Mesodermal cell (in vitro differentiated cells): Measurements from ENCODE around the gene CLEC19A. TPM values are rescaled to one million over a fixed set of nuclear protein-coding genes. Genes with fewer than 3 reads are reported as not detected.

ENCODE experiments used
- H3K27ac ChIP-seq: 2 replicates; pipeline ENCODE4 v1.7.0; 2013; ENCODE audit warnings: mild to moderate bottlenecking, low read depth, low read length, moderate library complexity; ENCODE audit not compliant: severe bottlenecking
- H3K36me3 ChIP-seq: 2 replicates; pipeline ENCODE4 v1.7.1; 2013; ENCODE audit warnings: mild to moderate bottlenecking, low read length, moderate library complexity; ENCODE audit not compliant: control insufficient read depth, insufficient read depth
- H3K4me1 ChIP-seq: one replicate; pipeline ENCODE4 v1.7.1; 2013; ENCODE audit warnings: mild to moderate bottlenecking, low read length; ENCODE audit not compliant: insufficient read depth, control insufficient read depth, poor library complexity, severe bottlenecking
- H3K4me3 ChIP-seq: 2 replicates; pipeline ENCODE4 v1.7.0; 2013; ENCODE audit warnings: low read length, control low read depth, mild to moderate bottlenecking; ENCODE audit not compliant: insufficient read depth, poor library complexity, severe bottlenecking; ENCODE audit errors: extremely low read depth
- H3K9me3 ChIP-seq: 2 replicates; pipeline ENCODE4 v1.7.1; 2013; ENCODE audit warnings: mild to moderate bottlenecking, low read length, moderate library complexity; ENCODE audit not compliant: control insufficient read depth
- WGBS, 2 experiments: methylation state at CpG; one replicate each; pipeline ENCODE4 v1.1.5; 2013; ENCODE audit warnings: missing lambda C conversion rate in 2 of 2; ENCODE audit not compliant: insufficient coverage in 2 of 2; 5-methylcytosine and 5-hydroxymethylcytosine counted together
- polyA plus RNA-seq, 2 experiments: library from polyadenylated mRNA; stranded (reverse); fragments of 50-300 nt; gene quantifications; one replicate each; pipeline ENCODE4 v1.2.3, GENCODE V29; 2013

Gene CLEC19A
- not detected for polyA plus RNA-seq (2013, experiment 1 of 2)
- polyA plus RNA-seq (2013, experiment 2 of 2), result not detected

DNA sequence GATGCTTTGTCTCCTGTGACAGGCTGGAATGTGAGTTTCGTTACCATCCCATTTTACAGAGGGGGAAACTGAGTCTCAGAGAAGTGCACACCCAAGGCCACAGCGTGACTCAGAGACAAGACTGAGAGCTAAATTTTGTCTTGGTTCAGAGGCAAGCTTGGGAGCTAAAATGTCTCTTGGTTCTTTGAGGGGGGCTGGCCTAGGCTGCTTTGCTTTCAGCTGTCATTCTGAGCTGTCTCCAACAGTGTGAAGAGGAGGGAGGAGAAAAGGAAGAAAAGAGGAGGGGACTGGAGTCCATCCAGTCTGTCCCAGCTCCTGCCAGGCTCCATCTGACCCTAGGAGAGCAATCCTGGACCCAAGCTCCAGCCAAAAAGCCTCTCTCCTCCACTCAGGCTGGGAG, at the start of gene CLEC19A:
TSS of gene CLEC19A (plus strand) at position 301 of the 400 bp plus-strand sequence. CDS start 121 bp downstream, outside the sequence.
- no peak within 1 kb of the TSS for H3K4me3 ChIP-seq
- H3K9me3 ChIP-seq, result no peaks in the 10 kb centered on the region
- peaks cover 2% of the 10 kb centered on the region for H3K4me1 ChIP-seq
- no peaks in the 10 kb centered on the region for H3K36me3 ChIP-seq
- H3K27ac ChIP-seq, result no peak within 1 kb of the TSS
- 100% methylated on average over 2 of the region's 2 CpGs for WGBS, 2 experiments

GRCh38 chr16:19235886-19236285, 49.6 kb upstream of the CLEC19A start:
- Histone ChIP-seq H3K4me3 (no peak overlapping the region), H3K27ac (no peak overlapping the region), H3K4me1 (no peaks in the 10 kb centered on the region), H3K36me3 (peaks cover 38% of the 10 kb centered on the region), H3K9me3 (peaks cover 21% of the 10 kb centered on the region)
- 100% methylated on average over 1 to 3 of the region's 4 CpGs for WGBS, 2 experiments

DNA sequence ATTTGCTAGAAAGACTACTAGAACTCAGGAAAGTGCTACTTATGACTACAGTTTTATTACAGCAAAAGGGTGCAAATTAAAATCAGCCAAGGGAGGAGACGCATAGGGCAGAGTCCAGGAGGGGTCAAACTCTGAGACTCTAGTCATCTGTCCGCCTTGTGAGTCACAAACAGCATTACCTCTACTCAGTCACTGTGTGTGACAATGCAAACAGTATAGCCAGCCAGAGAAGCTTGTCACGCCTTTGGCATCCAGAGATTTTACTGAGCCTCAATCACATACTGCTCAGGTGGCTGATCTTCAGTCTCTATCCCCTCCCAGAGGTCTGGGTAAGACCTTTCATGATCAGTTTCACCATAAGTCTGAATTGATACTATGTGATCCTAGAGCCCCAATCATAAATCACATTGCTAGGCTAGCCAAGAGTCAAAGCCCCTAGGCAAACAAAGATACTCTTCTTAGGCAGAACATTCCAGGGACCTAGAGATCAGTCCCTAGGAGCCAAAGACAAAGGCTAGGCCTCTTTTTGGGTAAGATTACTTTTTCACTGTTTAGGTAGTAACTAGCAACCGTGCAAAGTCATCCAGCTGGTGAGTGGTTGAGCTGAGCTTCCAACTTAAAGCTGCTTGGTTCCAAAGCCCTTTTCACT, 48.8 kb upstream of the CLEC19A start:
- Histone ChIP-seq H3K36me3 (peaks cover 38% of the 10 kb centered on the region), H3K9me3 (peaks cover 21% of the 10 kb centered on the region), H3K4me3 (no peak overlapping the region), H3K27ac (no peak overlapping the region), H3K4me1 (no peaks in the 10 kb centered on the region)
- WGBS, 2 experiments, result 68 to 70% methylated on average over 4 of the region's 4 CpGs

DNA sequence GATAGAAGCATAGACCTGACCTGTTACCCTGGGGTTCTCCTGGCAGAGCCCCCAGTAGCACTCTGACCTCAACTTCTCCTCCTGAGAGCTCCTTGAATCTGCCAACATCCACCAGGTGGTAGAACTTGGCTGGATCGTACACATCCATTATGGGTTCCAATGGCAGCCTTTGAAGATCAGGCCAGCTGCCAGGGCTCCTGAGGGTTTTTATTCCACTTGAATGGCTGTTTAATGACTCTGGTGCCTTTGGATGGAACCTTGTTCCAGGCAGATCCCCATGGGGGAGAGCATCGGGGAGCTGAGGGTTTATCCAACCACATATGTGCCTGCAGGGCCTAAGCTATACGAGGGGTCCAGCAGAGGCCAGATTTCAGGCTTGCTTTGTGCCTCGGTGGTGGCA, 47.1 kb upstream of the CLEC19A start:
- Histone ChIP-seq H3K36me3 (peaks cover 43% of the 10 kb centered on the region), H3K4me1 (no peaks in the 10 kb centered on the region), H3K9me3 (peaks cover 21% of the 10 kb centered on the region), H3K27ac (no peak overlapping the region), H3K4me3 (no peak overlapping the region)
- 94 to 95% methylated on average over 4 of the region's 4 CpGs for WGBS, 2 experiments

GRCh38 chr16:19239511-19240155, 45.9 kb upstream of the CLEC19A start:
- peaks cover 33% of the 10 kb centered on the region for H3K36me3 ChIP-seq

GRCh38 chr16:19240494-19240893, 45.0 kb upstream of the CLEC19A start:
- Histone ChIP-seq H3K27ac (no peak overlapping the region), H3K4me3 (no peak overlapping the region), H3K36me3 (peaks cover 24% of the 10 kb centered on the region), H3K4me1 (no peaks in the 10 kb centered on the region), H3K9me3 (peaks cover 11% of the 10 kb centered on the region)
- 97 to 98% methylated on average over 6 of the region's 7 CpGs for WGBS, 2 experiments

More at GRCh38 chr16:19239511-19240155, 45.9 kb upstream of the CLEC19A start:
- no peaks in the 10 kb centered on the region for H3K4me1 ChIP-seq
- no peak overlapping the region for H3K4me3 ChIP-seq
- peaks cover 19% of the 10 kb centered on the region for H3K9me3 ChIP-seq
- WGBS, 2 experiments, result 96 to 97% methylated on average over 12 to 13 of the region's 13 CpGs
- no peak overlapping the region for H3K27ac ChIP-seq

- WGBS, 2 experiments, result 94 to 98% methylated on average over 6 to 8 of the region's 11 CpGs
- no peak overlapping the region for H3K4me3 ChIP-seq
- H3K36me3 ChIP-seq, result peaks cover 15% of the 10 kb centered on the region
- no peak overlapping the region for H3K27ac ChIP-seq
- peaks cover 6% of the 10 kb centered on the region for H3K9me3 ChIP-seq
- H3K4me1 ChIP-seq, result no peaks in the 10 kb centered on the region
These were observed 44.0 kb upstream of the CLEC19A start for GRCh38 chr16:19241512-19241911.

GRCh38 chr16:19242186-19242585, 43.3 kb upstream of the CLEC19A start:
- no CpG with 5 or more reads among the region's 1 CpG for WGBS, 2 experiments
- no peak overlapping the region for H3K4me3 ChIP-seq
- no peaks in the 10 kb centered on the region for H3K4me1 ChIP-seq
- H3K27ac ChIP-seq, result no peak overlapping the region
- peaks cover 15% of the 10 kb centered on the region for H3K36me3 ChIP-seq
- H3K9me3 ChIP-seq, result peaks cover 6% of the 10 kb centered on the region

DNA sequence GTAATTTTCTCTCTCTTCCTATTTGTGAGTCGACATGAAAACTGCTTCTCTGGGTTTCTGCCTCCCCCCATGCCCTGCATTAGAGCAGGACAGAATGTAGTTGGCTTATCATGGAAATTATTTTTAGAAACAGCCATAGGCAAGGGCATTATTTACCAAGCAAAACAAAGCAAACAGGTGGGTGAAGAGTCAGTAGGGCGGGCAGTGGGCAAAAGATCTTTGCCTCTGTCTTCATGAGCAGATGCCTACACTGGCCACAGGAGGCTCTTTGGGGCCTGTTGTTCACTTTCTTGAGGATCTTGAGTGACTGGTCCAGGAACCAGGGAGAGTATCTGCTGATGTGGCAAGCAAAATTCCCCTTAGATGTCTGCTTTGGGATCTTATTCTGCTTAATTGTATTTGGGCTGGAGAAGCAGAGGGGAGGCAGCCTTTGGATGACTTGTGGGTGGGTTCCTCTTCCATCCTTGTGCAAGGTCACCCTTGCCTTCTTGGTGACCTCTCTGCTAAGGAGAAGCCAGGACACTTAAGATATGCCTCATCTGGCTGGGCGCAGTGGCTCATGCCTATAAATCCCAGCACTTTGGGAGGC, 42.5 kb upstream of the CLEC19A start:
- 86 to 97% methylated on average over 1 to 2 of the region's 3 CpGs for WGBS, 2 experiments
- Histone ChIP-seq H3K36me3 (peaks cover 8% of the 10 kb centered on the region), H3K4me3 (no peak overlapping the region), H3K9me3 (peaks cover 6% of the 10 kb centered on the region), H3K27ac (no peak overlapping the region), H3K4me1 (no peaks in the 10 kb centered on the region)

DNA sequence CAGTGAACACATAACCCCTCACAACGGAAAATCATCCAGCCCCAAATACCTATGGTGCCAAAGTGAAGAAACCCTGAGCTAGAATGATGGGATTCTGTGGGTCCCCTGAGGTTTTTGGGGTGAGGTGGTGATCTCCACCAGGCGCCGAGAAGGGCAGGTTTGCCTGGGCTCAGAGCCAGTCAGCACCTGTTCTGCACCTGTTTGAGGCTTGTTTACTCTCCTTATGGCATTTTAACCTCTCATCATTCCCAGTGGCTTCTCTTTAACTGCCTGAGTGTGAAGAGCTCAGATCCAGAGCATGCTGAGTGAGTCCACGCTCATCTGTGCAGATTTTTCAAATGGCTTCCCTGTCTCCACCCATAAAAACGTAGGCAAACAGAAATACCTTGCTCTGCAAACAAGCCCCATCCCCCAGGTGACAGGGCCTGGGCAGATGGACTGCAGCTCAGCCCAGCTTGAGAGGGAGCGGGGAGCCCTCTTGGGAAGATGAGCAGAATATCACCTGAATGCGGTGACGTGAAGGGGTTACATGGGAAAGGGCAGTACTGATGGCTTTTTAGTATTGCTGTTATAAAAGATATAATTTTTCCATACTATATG, 40.1 kb upstream of the CLEC19A start:
- 85 to 90% methylated on average over 3 to 4 of the region's 8 CpGs for WGBS, 2 experiments
- Histone ChIP-seq H3K9me3 (no peaks in the 10 kb centered on the region), H3K4me1 (no peaks in the 10 kb centered on the region), H3K27ac (no peak overlapping the region), H3K36me3 (peaks cover 5% of the 10 kb centered on the region), H3K4me3 (no peak overlapping the region)
